ENCODE measurements around the gene LAMC3. TPM values are rescaled to one million over a fixed set of nuclear protein-coding genes. Genes with fewer than 3 reads are reported as not detected.

LAMC3 gene
- total RNA-seq, 2 experiments from 2014 or later: 0.19 to 2.2 TPM

DNA sequence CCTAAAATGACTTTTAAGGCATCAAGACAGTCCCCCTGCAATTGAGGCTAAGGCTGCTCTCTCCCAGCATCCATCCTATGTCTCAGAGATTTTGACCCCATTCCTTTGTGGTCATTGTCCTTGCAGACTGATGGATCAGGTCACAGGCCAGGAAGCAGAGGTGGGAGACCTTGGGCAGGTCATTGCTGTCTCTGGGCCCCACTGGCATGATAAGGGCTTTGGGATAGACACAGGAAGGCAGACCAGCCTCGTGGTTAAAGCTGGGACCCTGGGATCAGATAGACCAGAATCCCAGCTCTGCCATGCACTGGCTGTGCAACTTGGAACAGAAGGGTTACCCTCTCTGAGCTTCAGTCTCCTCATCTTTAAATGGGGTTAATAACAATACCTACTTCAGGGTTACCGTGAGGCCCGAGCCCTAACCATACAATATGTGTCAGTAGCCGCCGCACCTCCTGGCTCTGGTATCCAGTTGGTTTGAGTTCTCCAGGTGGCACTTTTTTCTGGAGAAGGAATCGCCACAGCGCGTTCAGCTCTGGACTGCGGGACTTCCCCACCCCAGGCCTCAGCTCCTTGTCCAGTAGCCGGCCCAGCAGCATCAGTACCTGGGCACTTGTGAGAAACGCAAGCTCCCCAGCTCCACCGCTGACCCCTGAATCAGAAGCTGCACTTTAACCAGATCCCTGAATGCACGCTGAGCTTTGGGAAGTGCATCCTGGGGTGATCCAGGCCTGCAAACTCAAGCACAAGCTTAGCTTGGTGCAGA lies 21.4 kb downstream of the LAMC3 start:
- H3K36me3 ChIP-seq (ENCODE audit: insufficient read depth, low read length): no peaks in the 10 kb centered on the region
- ChIA-PET CTCF (ENCODE audit: unreplicated experiment) (no interaction called here), POLR2A (no interaction called here)
- H3K4me2 ChIP-seq (ENCODE audit: low read length): no peak overlapping the region
- no peak overlapping the region for H3K27ac ChIP-seq (ENCODE audit: low read depth, low read length, poor library complexity, severe bottlenecking)
- no TSS peak for BruUV-seq (replicated peaks)
- intact Hi-C loops (cut with micrococcal nuclease; ENCODE audit: unreplicated experiment): no loop called here
- TF ChIP-seq, protein P1, sequence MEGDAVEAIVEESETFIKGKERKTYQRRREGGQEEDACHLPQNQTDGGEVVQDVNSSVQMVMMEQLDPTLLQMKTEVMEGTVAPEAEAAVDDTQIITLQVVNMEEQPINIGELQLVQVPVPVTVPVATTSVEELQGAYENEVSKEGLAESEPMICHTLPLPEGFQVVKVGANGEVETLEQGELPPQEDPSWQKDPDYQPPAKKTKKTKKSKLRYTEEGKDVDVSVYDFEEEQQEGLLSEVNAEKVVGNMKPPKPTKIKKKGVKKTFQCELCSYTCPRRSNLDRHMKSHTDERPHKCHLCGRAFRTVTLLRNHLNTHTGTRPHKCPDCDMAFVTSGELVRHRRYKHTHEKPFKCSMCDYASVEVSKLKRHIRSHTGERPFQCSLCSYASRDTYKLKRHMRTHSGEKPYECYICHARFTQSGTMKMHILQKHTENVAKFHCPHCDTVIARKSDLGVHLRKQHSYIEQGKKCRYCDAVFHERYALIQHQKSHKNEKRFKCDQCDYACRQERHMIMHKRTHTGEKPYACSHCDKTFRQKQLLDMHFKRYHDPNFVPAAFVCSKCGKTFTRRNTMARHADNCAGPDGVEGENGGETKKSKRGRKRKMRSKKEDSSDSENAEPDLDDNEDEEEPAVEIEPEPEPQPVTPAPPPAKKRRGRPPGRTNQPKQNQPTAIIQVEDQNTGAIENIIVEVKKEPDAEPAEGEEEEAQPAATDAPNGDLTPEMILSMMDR (conservative IDR thresholded peaks at IDR 0.05; ENCODE audit: low read length): no peak
- TF ChIP-seq EZH2phosphoT487 (IDR thresholded peaks at IDR 0.05; ENCODE audit: borderline replicate concordance, low read depth, low read length): no peak
- H2AFZ ChIP-seq (ENCODE audit: low read length): no peak overlapping the region
- no peaks in the 10 kb centered on the region for H3K4me1 ChIP-seq (ENCODE audit: insufficient read depth, low read length, poor library complexity, severe bottlenecking)
- no peaks in the 10 kb centered on the region for H3K9me3 ChIP-seq (ENCODE audit: low read length)
- no peak for DNase-seq (ENCODE audit: low spot score)
- no peak overlapping the region for H3K4me3 ChIP-seq (ENCODE audit: low read depth, low read length, poor library complexity, severe bottlenecking)
- no peaks in the 10 kb centered on the region for H4K20me1 ChIP-seq (ENCODE audit: insufficient read depth, low read length)
- no peaks in the 10 kb centered on the region for H3K9me2 ChIP-seq (ENCODE audit: insufficient read depth, low read length)
- H3K79me2 ChIP-seq (ENCODE audit: insufficient read depth, low read depth, low read length): no peaks in the 10 kb centered on the region

DNA sequence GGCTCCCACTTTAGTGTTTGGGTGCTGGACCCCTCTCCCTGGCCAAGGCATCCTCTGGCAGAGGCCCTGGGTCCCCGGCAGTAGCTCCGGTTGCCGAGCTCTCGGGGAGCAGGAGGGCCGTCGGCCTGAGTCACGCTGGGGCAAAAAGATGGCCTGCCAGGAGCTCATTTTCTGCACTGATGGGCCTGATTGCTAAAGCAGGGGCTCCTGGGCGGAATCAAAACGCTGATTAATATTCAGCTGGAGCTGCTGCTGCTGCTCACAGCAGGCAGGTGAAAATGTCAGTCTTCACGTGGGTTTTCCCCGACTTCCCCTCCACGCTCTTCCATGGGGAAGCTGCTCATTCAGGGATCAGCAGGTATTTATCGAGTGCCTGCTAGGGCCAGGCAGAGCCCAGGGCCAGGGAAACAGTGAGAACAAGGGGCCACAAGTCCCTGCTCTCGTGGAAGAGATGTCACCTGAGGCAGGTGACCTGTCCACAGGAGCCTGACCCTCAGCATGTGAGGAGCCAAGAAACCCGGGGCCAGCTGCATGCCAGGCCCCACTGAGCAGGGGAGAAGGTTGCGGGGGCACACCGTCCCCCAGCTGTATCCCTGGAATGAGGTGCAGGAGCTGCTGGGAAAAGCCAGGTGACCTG lies 22.1 kb downstream of the LAMC3 start:
- H3K9me2 ChIP-seq (ENCODE audit: insufficient read depth, low read length): no peaks in the 10 kb centered on the region
- TF ChIP-seq, protein P1 (conservative IDR thresholded peaks at IDR 0.05; ENCODE audit: low read length): no peak
- TF ChIP-seq EZH2phosphoT487 (IDR thresholded peaks at IDR 0.05; ENCODE audit: borderline replicate concordance, low read depth, low read length): no peak
- no peak overlapping the region for H3K4me2 ChIP-seq (ENCODE audit: low read length)
- no peaks in the 10 kb centered on the region for H3K79me2 ChIP-seq (ENCODE audit: insufficient read depth, low read depth, low read length)
- H3K9me3 ChIP-seq (ENCODE audit: low read length): no peaks in the 10 kb centered on the region
- H3K36me3 ChIP-seq (ENCODE audit: insufficient read depth, low read length): no peaks in the 10 kb centered on the region
- no peak for DNase-seq (ENCODE audit: low spot score)
- H4K20me1 ChIP-seq (ENCODE audit: insufficient read depth, low read length): no peaks in the 10 kb centered on the region
- BruUV-seq (replicated peaks): no TSS peak
- H3K27ac ChIP-seq (ENCODE audit: low read depth, low read length, poor library complexity, severe bottlenecking): no peak overlapping the region
- intact Hi-C loops (cut with micrococcal nuclease; ENCODE audit: unreplicated experiment): no loop called here
- H2AFZ ChIP-seq (ENCODE audit: low read length): no peak overlapping the region
- CTCF ChIA-PET (ENCODE audit: unreplicated experiment): no interaction called here
- no peak overlapping the region for H3K4me3 ChIP-seq (ENCODE audit: low read depth, low read length, poor library complexity, severe bottlenecking)
- POLR2A ChIA-PET: no interaction called here
- no peaks in the 10 kb centered on the region for H3K4me1 ChIP-seq (ENCODE audit: insufficient read depth, low read length, poor library complexity, severe bottlenecking)

DNA sequence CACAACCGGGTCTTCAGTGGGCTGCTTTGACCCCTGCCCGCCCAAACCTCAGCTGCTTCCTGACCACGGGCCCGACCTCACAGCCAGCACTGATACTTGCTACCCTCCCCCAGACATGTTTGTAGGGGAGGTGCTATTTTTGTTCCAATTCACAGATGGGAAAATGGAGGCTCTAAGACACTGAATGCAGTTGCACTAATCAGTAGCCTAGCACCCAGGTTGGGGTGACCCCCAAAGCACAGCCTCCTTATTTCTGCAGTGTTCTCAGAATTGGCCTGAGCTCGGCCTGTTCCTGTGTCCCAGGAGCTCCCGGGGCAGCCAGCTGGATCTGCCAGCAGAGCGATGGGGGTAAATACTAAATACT lies 22.6 kb downstream of the LAMC3 start:
- no peaks in the 10 kb centered on the region for H3K9me2 ChIP-seq (ENCODE audit: insufficient read depth, low read length)
- no peaks in the 10 kb centered on the region for H3K36me3 ChIP-seq (ENCODE audit: insufficient read depth, low read length)
- no peak overlapping the region for H3K4me3 ChIP-seq (ENCODE audit: low read depth, low read length, poor library complexity, severe bottlenecking)
- no peaks in the 10 kb centered on the region for H3K4me1 ChIP-seq (ENCODE audit: insufficient read depth, low read length, poor library complexity, severe bottlenecking)
- no peak for DNase-seq (ENCODE audit: low spot score)
- H3K27ac ChIP-seq (ENCODE audit: low read depth, low read length, poor library complexity, severe bottlenecking): no peak overlapping the region
- H2AFZ ChIP-seq (ENCODE audit: low read length): no peak overlapping the region
- no TSS peak for BruUV-seq (replicated peaks)
- H3K9me3 ChIP-seq (ENCODE audit: low read length): no peaks in the 10 kb centered on the region
- intact Hi-C loops (cut with micrococcal nuclease; ENCODE audit: unreplicated experiment): no loop called here
- H4K20me1 ChIP-seq (ENCODE audit: insufficient read depth, low read length): no peaks in the 10 kb centered on the region
- H3K4me2 ChIP-seq (ENCODE audit: low read length): no peak overlapping the region
- CTCF ChIA-PET (ENCODE audit: unreplicated experiment): no interaction called here
- no peaks in the 10 kb centered on the region for H3K79me2 ChIP-seq (ENCODE audit: insufficient read depth, low read depth, low read length)
- no peak for TF ChIP-seq EZH2phosphoT487 (IDR thresholded peaks at IDR 0.05; ENCODE audit: borderline replicate concordance, low read depth, low read length)
- TF ChIP-seq, protein P1 (conservative IDR thresholded peaks at IDR 0.05; ENCODE audit: low read length): no peak
- POLR2A ChIA-PET: interaction anchor here (0.6 kb wide), 1 partner anchor 11 kb away, joined by 3 read pairs; no protein-coding TSS in a partner anchor
